K562 (cell line): ENCODE data around the gene ZMPSTE24. TPM values are rescaled to one million over a fixed set of nuclear protein-coding genes. Genes with fewer than 3 reads are reported as not detected.

ENCODE experiments used
- ATAC-seq: fragments of 200-7000 bp; cut with Tn5 transposase; 3 replicates; pipeline ENCODE4 v1.9.1; 2020; ENCODE audit warnings: moderate library complexity
- BruUV-seq: library from RNA; stranded (reverse); fragments of 400-500 nt; replicated peaks from 2 replicates; lab custom pipeline; 2021; lab: Mats Ljungman, UMichigan
- CTCF ChIA-PET: fragments of 300-600 bp; formaldehyde crosslinking; extraction: SDS; loops from one replicate; lab custom pipeline; 2021; ENCODE audit warnings: low intra/inter-chr PET ratio; lab: Yijun Ruan, JAX
- POLR2A ChIA-PET: fragments of 300-600, 350-650 bp; sonication (Branson Sonifier 250); formaldehyde crosslinking; extraction: SDS; loops from one replicate; lab custom pipeline; 2021; ENCODE audit warnings: antibody characterized with exemption, inconsistent platforms; lab: Yijun Ruan, JAX
- DNase-seq, 4 experiments: peaks; one replicate each; pipeline versions ENCODE4 v3.0.0 to v3.0.0-alpha.2; 2011 to 2018; ENCODE audit warnings: low spot score in 3 of 4, mixed read lengths in 3 of 4; ENCODE audit errors: extremely low read depth in 1 of 4
- FAIRE-seq: peaks from 2 replicates; lab custom pipeline; 2011; peaks lifted over from hg19 to GRCh38; lab: Jason Lieb, UNC
- H2AFZ ChIP-seq: 2 replicates; pipeline ENCODE4 v1.6.0; 2011; ENCODE audit warnings: low read depth, low read length, control low read depth, inconsistent platforms
- H3K27ac ChIP-seq: fragments of 200-600 bp; 3 replicates; pipeline ENCODE4 v1.8.0; 2011; ENCODE audit warnings: low read depth, mild to moderate bottlenecking, control low read depth, inconsistent platforms, low read length, moderate library complexity, mixed read lengths; ENCODE audit errors: extremely low read depth
- H3K27me3 ChIP-seq, 2 experiments: fragments of 300-600 bp in 1 of 2; 2 replicates in 1 of 2; 3 replicates in 1 of 2; pipeline versions ENCODE4 v1.6.0 to v1.8.0; 2011; ENCODE audit warnings: inconsistent platforms in 2 of 2, low read length in 2 of 2, mild to moderate bottlenecking in 1 of 2, mixed read lengths in 1 of 2, moderate library complexity in 1 of 2; ENCODE audit not compliant: control insufficient read depth in 2 of 2, insufficient read depth in 2 of 2
- H3K36me3 ChIP-seq: fragments of 300-600 bp; 3 replicates; pipeline ENCODE4 v1.8.0; 2011; ENCODE audit warnings: mild to moderate bottlenecking, low read length, inconsistent platforms; ENCODE audit not compliant: control insufficient read depth, insufficient read depth
- H3K4me1 ChIP-seq, 2 experiments: fragments of 200-600 bp in 1 of 2; replicated peaks in 1 of 2; 2 replicates in 1 of 2; 3 replicates in 1 of 2; pipeline versions ENCODE4 v1.5.1 to v1.8.0; 2011; ENCODE audit warnings: inconsistent platforms in 2 of 2, low read length in 2 of 2, mild to moderate bottlenecking in 1 of 2, mixed read lengths in 1 of 2, moderate library complexity in 1 of 2; ENCODE audit not compliant: control insufficient read depth in 2 of 2, insufficient read depth in 2 of 2
- H3K4me2 ChIP-seq: 2 replicates; pipeline ENCODE4 v1.6.1; 2011; ENCODE audit warnings: low read length, control low read depth, inconsistent platforms, mixed read lengths; ENCODE audit not compliant: insufficient read depth
- H3K4me3 ChIP-seq: fragments of 200-600 bp; sonication (generic), shearing (Covaris generic); 2 replicates; pipeline ENCODE4 v1.5.1; 2016; ENCODE audit warnings: control low read depth, inconsistent platforms
- H3K79me2 ChIP-seq: fragments of 200-600 bp; 3 replicates; pipeline ENCODE4 v1.8.0; 2011; ENCODE audit warnings: low read length, inconsistent platforms; ENCODE audit not compliant: control insufficient read depth, insufficient read depth
- H3K9ac ChIP-seq, 2 experiments: 2 replicates each; pipeline versions ENCODE4 v1.6.0 to v1.6.1; 2011; ENCODE audit warnings: low read depth in 2 of 2, low read length in 2 of 2, control low read depth in 1 of 2, inconsistent platforms in 1 of 2, mild to moderate bottlenecking in 1 of 2, mixed read lengths in 1 of 2; ENCODE audit not compliant: insufficient read depth in 1 of 2
- H3K9me1 ChIP-seq: one replicate; pipeline ENCODE4 v1.6.0; 2011; ENCODE audit warnings: inconsistent platforms, mild to moderate bottlenecking, low read length, moderate library complexity; ENCODE audit not compliant: control insufficient read depth, insufficient read depth
- H3K9me3 ChIP-seq: replicated peaks from 2 replicates; pipeline ENCODE4 v1.5.1; 2011; ENCODE audit warnings: low read depth, low read length, inconsistent platforms; ENCODE audit not compliant: control insufficient read depth, insufficient read depth
- H4K20me1 ChIP-seq: replicated peaks from 2 replicates; pipeline ENCODE4 v1.6.1; 2011; ENCODE audit warnings: low read length, inconsistent platforms, mixed read lengths; ENCODE audit not compliant: control insufficient read depth, insufficient read depth
- ATF6 ChIP-seq: sonication (generic); formaldehyde crosslinking; IDR thresholded peaks from 2 replicates; pipeline ENCODE4 v1.4.0; 2020; ENCODE audit warnings: mild to moderate bottlenecking, missing genetic modification reagents
- E2F4 ChIP-seq: sonication (generic); formaldehyde crosslinking; IDR thresholded peaks from 2 replicates; pipeline ENCODE4 v1.8.0; 2022; ENCODE audit warnings: mild to moderate bottlenecking, low read depth, missing genetic modification reagents
- GATA2 ChIP-seq: sonication (generic); formaldehyde crosslinking; IDR thresholded peaks from 2 replicates; pipeline ENCODE4 v1.4.0; 2020; ENCODE audit warnings: mild to moderate bottlenecking, missing genetic modification reagents
- NFE2 ChIP-seq: IDR thresholded peaks from 2 replicates; pipeline ENCODE4 v1.6.1; 2014; ENCODE audit warnings: antibody characterized with exemption, low read depth
- PRDM10 ChIP-seq: fragments of 450-650 bp; IDR thresholded peaks from 2 replicates; pipeline ENCODE4 v1.6.1; 2018; ENCODE audit not compliant: partially characterized antibody
- RFX7 ChIP-seq: fragments of 250-450 bp; sonication (Bioruptor Pico); IDR thresholded peaks from 2 replicates; pipeline ENCODE4 v1.5.1; 2021; ENCODE audit warnings: mild to moderate bottlenecking
- ZNF408 ChIP-seq: fragments of 250-450 bp; sonication (Bioruptor Pico); IDR thresholded peaks from 2 replicates; pipeline ENCODE4 v1.4.0; 2020; ENCODE audit warnings: low read depth, mild to moderate bottlenecking, moderate library complexity
- ZNF609 ChIP-seq: sonication (generic); formaldehyde crosslinking; IDR thresholded peaks from 2 replicates; pipeline ENCODE4 v1.8.1; 2023; ENCODE audit warnings: missing genetic modification reagents, mild to moderate bottlenecking, borderline replicate concordance
- WGBS: fragments of 100-300 bp; shearing (Covaris generic); methylation state at CpG from one replicate; pipeline ENCODE4 v1.1.6; 2016; ENCODE audit warnings: low coverage, mixed read lengths; ENCODE audit not compliant: insufficient coverage; ENCODE audit errors: missing lambda C conversion rate; 5-methylcytosine and 5-hydroxymethylcytosine counted together
- in situ Hi-C: fragments of 300-500 bp; cut with MboI; formaldehyde crosslinking; loops from 4 replicates; pipeline ENCODE4 v1.15.0; 2018; ENCODE audit warnings: inconsistent platforms, mixed read lengths
- intact Hi-C: fragments of 100-400 bp; cut with micrococcal nuclease; formaldehyde crosslinking; loops from 2 replicates; pipeline ENCODE4 v1.14.2; 2022
- polyA plus RNA-seq, 8 experiments: library from polyadenylated mRNA; depleted of rRNA in 4 of 8; stranded (reverse) in 5 of 8; unstranded in 3 of 8; fragments of >200 nt; fragmentation: Nextera tagmentation in 2 of 8; fragmentation: Illumina TruSeq in 1 of 8; extraction: Ambion mirVana in 2 of 8; extraction: Trizol in 1 of 8; gene quantifications; 2 replicates each; pipeline versions ENCODE4 v1.2.1 to v1.2.3, GENCODE V29; 2011 to 2014; ENCODE audit warnings: inconsistent platforms in 1 of 8, missing spikeins in 1 of 8
- total RNA-seq, 7 experiments: library from RNA; depleted of rRNA in 6 of 7; stranded (reverse); fragments of >200 nt in 6 of 7; fragmentation: Illumina TruSeq in 2 of 7; extraction: Trizol in 2 of 7; gene quantifications; 2 replicates each; pipeline versions ENCODE4 v1.2.1 to v1.2.3, GENCODE V29; 2011 to 2021; ENCODE audit warnings: low replicate concordance in 1 of 7

Gene ZMPSTE24
- total and polyA plus RNA-seq, 9 of the 15 experiments (the other 6 are each of a cell fraction or from before 2014, with no cell fraction given) = 30.7 to 75.9 (median 64.3) TPM

- no peak for TF ChIP-seq NFE2
- TF ChIP-seq ZNF408 (CRISPR knock-in tag) = no peak
- TF ChIP-seq PRDM10 = no peak
These were observed 13.8 kb upstream of the ZMPSTE24 start (continued) for GRCh38 chr1:40244138-40244744.

- Histone ChIP-seq H3K9me1 (no peaks in the 10 kb centered on the region), H3K9ac (no peak overlapping the region), H3K27me3 (no peaks in the 10 kb centered on the region), H4K20me1 (no peaks in the 10 kb centered on the region), H3K79me2 (no peaks in the 10 kb centered on the region), H3K4me2 (no peak overlapping the region), H3K4me3 (no peak overlapping the region), H3K27ac (no peak overlapping the region), H3K9me3 (no peaks in the 10 kb centered on the region), H3K4me1 (peaks cover 3% of the 10 kb centered on the region in 2 experiments; a peak in 1 of 5 replicates), H3K36me3 (no peaks in the 10 kb centered on the region), H2AFZ (no peak overlapping the region)
- ChIA-PET POLR2A (interaction anchor here (0.7 kb wide), 1 partner anchor 99 kb away, joined by 3 read pairs; no protein-coding TSS in a partner anchor), CTCF (no interaction called here)
- intact Hi-C loops = no loop called here
- 37% methylated on average over 3 of the region's 3 CpGs for WGBS
- no peak for FAIRE-seq
- no TSS peak for BruUV-seq
- in situ Hi-C loops = no loop called here
- no peak for DNase-seq
- ATAC-seq = no peak
- no peak for TF ChIP-seq ATF6 (CRISPR knock-in tag)
- TF ChIP-seq RFX7 (CRISPR knock-in tag) = no peak
- TF ChIP-seq E2F4 (CRISPR knock-in tag) = no peak
- TF ChIP-seq GATA2 (CRISPR knock-in tag) = no peak
- no peak for TF ChIP-seq ZNF609 (CRISPR knock-in tag)
These were observed 12.3 kb upstream of the ZMPSTE24 start for GRCh38 chr1:40245686-40246085.
